ENCODE measurements around the gene DLD.
"Not testable (repeated sequence)": the region's sequence is repeated elsewhere in the genome, so short reads cannot be mapped to it uniquely, and the experiment has no call there.

DLD gene

GRCh38 chr7:107917763-107918651 lies 27.0 kb downstream of the DLD start:
- ATAC-seq: no peak

- ATAC-seq: no peak
Measured at GRCh38 chr7:107918948-107919347, 28.0 kb downstream of the DLD start.

GRCh38 chr7:107920048-107920772 lies 29.2 kb downstream of the DLD start:
- no peak for ATAC-seq

- not testable (repeated sequence) for ATAC-seq
Measured at GRCh38 chr7:107921826-107922225, 30.8 kb downstream of the DLD start.

GRCh38 chr7:107922886-107923285 lies 31.9 kb downstream of the DLD start:
- no peak for ATAC-seq

- ATAC-seq: no peak
Measured at GRCh38 chr7:107924841-107925504, 34.0 kb downstream of the DLD start.

GRCh38 chr7:107926481-107926880 lies 35.5 kb downstream of the DLD start:
- ATAC-seq: no peak

- ATAC-seq: no peak
Measured at GRCh38 chr7:107931740-107932515, 40.9 kb downstream of the DLD start.

GRCh38 chr7:107932805-107933204 lies 41.8 kb downstream of the DLD start:
- no peak for ATAC-seq

GRCh38 chr7:107933386-107934013 lies 42.5 kb downstream of the DLD start:
- no peak for ATAC-seq

- ATAC-seq: no peak
Measured at GRCh38 chr7:107934991-107935770, 44.2 kb downstream of the DLD start.

- ATAC-seq: no peak
Measured at GRCh38 chr7:107936312-107936711, 45.3 kb downstream of the DLD start.

GRCh38 chr7:107937531-107937930 lies 46.5 kb downstream of the DLD start:
- ATAC-seq: no peak

- ATAC-seq: no peak
Measured at GRCh38 chr7:107938456-107939250, 47.7 kb downstream of the DLD start.

GRCh38 chr7:107939573-107940489 lies 48.8 kb downstream of the DLD start:
- ATAC-seq: no peak

GRCh38 chr7:107940951-107941350 lies 50.0 kb downstream of the DLD start:
- ATAC-seq: no peak

GRCh38 chr7:107943018-107943417 lies 52.0 kb downstream of the DLD start:
- no peak for ATAC-seq

GRCh38 chr7:107944411-107945169 lies 53.6 kb downstream of the DLD start:
- no peak for ATAC-seq

GRCh38 chr7:107945332-107945731 lies 54.3 kb downstream of the DLD start:
- ATAC-seq: no peak
